SK-N-SH treated with all-trans-retinoic acid at 6 μM for 48 hours (cell line): ENCODE results near the gene FOXN3.

Experiments
- ATAC-seq: fragments of 200-7000 bp; cut with Tn5 transposase; 3 replicates; pipeline ENCODE4 v1.9.1; 2020; ENCODE audit warnings: mild to moderate bottlenecking, moderate library complexity
- BACH2 ChIP-seq: fragments of 250-450 bp; sonication (Bioruptor Pico); IDR thresholded peaks from 2 replicates; pipeline ENCODE4 v1.9.0; 2021; ENCODE audit warnings: mild to moderate bottlenecking, borderline replicate concordance
- CSDC2 ChIP-seq: fragments of 250-450 bp; sonication (Bioruptor Pico); IDR thresholded peaks from 2 replicates; pipeline ENCODE4 v1.5.0; 2020; ENCODE audit warnings: mild to moderate bottlenecking, moderate library complexity
- ESRRG ChIP-seq: fragments of 250-450 bp; sonication (Bioruptor Pico); IDR thresholded peaks from 2 replicates; pipeline ENCODE4 v1.6.1; 2021; ENCODE audit warnings: mild to moderate bottlenecking
- GLIS3 ChIP-seq: fragments of 250-450 bp; sonication (Bioruptor Pico); IDR thresholded peaks from 2 replicates; pipeline ENCODE4 v1.5.0; 2020; ENCODE audit warnings: mild to moderate bottlenecking, moderate library complexity
- ISL1 ChIP-seq: fragments of 250-450 bp; sonication (Bioruptor Pico); IDR thresholded peaks from 2 replicates; pipeline ENCODE4 v2.1.2; 2022; ENCODE audit warnings: mild to moderate bottlenecking, moderate library complexity
- PPARA ChIP-seq: fragments of 250-450 bp; sonication (Bioruptor Pico); IDR thresholded peaks from 2 replicates; pipeline ENCODE4 v1.5.0; 2020; ENCODE audit warnings: mild to moderate bottlenecking, borderline replicate concordance
- RARB ChIP-seq: fragments of 250-450 bp; sonication (Bioruptor Pico); IDR thresholded peaks from 2 replicates; pipeline ENCODE4 v1.8.0; 2021; ENCODE audit warnings: mild to moderate bottlenecking, moderate library complexity
- SNAI2 ChIP-seq: fragments of 250-450 bp; sonication (Bioruptor Pico); IDR thresholded peaks from 2 replicates; pipeline ENCODE4 v1.5.0; 2020; ENCODE audit warnings: mild to moderate bottlenecking, moderate library complexity
- TCF4 ChIP-seq: fragments of 250-450 bp; sonication (Bioruptor Pico); IDR thresholded peaks from 2 replicates; pipeline ENCODE4 v1.8.0; 2021; ENCODE audit warnings: mild to moderate bottlenecking, moderate library complexity, borderline replicate concordance
- TOX ChIP-seq: fragments of 250-450 bp; sonication (Bioruptor Pico); IDR thresholded peaks from 2 replicates; pipeline ENCODE4 v1.8.0; 2021; ENCODE audit warnings: mild to moderate bottlenecking, moderate library complexity, borderline replicate concordance
- ZC3H10 ChIP-seq: fragments of 250-450 bp; sonication (Bioruptor Pico); IDR thresholded peaks from 2 replicates; pipeline ENCODE4 v1.5.1; 2021; ENCODE audit warnings: mild to moderate bottlenecking, moderate library complexity
- ZFP3 ChIP-seq: fragments of 250-450 bp; sonication (Bioruptor Pico); IDR thresholded peaks from 2 replicates; pipeline ENCODE4 v1.5.0; 2020; ENCODE audit warnings: mild to moderate bottlenecking, moderate library complexity
- ZFP30 ChIP-seq: fragments of 450-650 bp; formaldehyde crosslinking; IDR thresholded peaks from 2 replicates; pipeline ENCODE4 v1.5.0; 2022; ENCODE audit warnings: mild to moderate bottlenecking, moderate library complexity
- ZNF565 ChIP-seq: fragments of 450-650 bp; formaldehyde crosslinking; conservative IDR thresholded peaks from 2 replicates; pipeline ENCODE4 v1.5.0; 2020; ENCODE audit warnings: low read depth, mild to moderate bottlenecking, moderate library complexity
- ZNF70 ChIP-seq: fragments of 450-650 bp; formaldehyde crosslinking; IDR thresholded peaks from 2 replicates; pipeline ENCODE4 v1.5.0; 2020; ENCODE audit warnings: mild to moderate bottlenecking, moderate library complexity
- TF ChIP-seq, protein P1 (sequence below): fragments of 250-450 bp; sonication (Bioruptor Pico); IDR thresholded peaks from 2 replicates; pipeline ENCODE4 v1.5.0; 2020; ENCODE audit warnings: mild to moderate bottlenecking, moderate library complexity
- TF ChIP-seq, protein P2 (sequence below): fragments of 250-450 bp; sonication (Bioruptor Pico); IDR thresholded peaks from 2 replicates; pipeline ENCODE4 v1.8.0; 2020; ENCODE audit warnings: mild to moderate bottlenecking, moderate library complexity, borderline replicate concordance
- TF ChIP-seq, protein P3 (sequence below): fragments of 250-450 bp; sonication (Bioruptor Pico); IDR thresholded peaks from 2 replicates; pipeline ENCODE4 v1.5.1; 2021; ENCODE audit warnings: mild to moderate bottlenecking, moderate library complexity
- TF ChIP-seq, protein P4 (sequence below): fragments of 250-450 bp; sonication (Bioruptor Pico); IDR thresholded peaks from 2 replicates; pipeline ENCODE4 v1.5.1; 2020; ENCODE audit warnings: low read depth, mild to moderate bottlenecking, moderate library complexity
- TF ChIP-seq, protein P5 (sequence below): fragments of 250-450 bp; sonication (Bioruptor Pico); IDR thresholded peaks from 2 replicates; pipeline ENCODE4 v1.8.0; 2021; ENCODE audit warnings: low read depth, mild to moderate bottlenecking, moderate library complexity, borderline replicate concordance

FOXN3 gene

DNA sequence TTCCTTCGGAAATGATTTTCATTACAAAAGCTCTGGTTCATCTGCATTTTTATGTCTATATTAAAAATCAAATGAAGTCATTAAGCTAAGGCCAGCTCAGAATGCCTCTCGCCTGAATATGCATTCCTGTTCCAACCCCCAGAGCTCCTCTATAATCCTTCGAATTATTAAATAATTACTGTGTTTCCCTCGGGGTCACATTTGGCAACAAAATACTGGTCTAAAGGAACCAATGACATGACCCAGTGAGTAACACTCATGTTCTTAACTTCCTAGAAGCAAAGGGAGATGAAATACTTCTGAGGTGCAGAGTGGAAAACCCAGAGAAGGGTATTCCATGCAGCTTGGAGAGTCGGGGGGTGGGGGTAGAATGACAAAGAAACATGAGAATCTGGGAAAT lies 68.3 kb downstream of the FOXN3 start:
- TF ChIP-seq SNAI2 (CRISPR knock-in tag): no peak
- no peak for TF ChIP-seq PPARA
- no peak for TF ChIP-seq GLIS3
- TF ChIP-seq ZNF70: no peak
- TF ChIP-seq, protein P1, sequence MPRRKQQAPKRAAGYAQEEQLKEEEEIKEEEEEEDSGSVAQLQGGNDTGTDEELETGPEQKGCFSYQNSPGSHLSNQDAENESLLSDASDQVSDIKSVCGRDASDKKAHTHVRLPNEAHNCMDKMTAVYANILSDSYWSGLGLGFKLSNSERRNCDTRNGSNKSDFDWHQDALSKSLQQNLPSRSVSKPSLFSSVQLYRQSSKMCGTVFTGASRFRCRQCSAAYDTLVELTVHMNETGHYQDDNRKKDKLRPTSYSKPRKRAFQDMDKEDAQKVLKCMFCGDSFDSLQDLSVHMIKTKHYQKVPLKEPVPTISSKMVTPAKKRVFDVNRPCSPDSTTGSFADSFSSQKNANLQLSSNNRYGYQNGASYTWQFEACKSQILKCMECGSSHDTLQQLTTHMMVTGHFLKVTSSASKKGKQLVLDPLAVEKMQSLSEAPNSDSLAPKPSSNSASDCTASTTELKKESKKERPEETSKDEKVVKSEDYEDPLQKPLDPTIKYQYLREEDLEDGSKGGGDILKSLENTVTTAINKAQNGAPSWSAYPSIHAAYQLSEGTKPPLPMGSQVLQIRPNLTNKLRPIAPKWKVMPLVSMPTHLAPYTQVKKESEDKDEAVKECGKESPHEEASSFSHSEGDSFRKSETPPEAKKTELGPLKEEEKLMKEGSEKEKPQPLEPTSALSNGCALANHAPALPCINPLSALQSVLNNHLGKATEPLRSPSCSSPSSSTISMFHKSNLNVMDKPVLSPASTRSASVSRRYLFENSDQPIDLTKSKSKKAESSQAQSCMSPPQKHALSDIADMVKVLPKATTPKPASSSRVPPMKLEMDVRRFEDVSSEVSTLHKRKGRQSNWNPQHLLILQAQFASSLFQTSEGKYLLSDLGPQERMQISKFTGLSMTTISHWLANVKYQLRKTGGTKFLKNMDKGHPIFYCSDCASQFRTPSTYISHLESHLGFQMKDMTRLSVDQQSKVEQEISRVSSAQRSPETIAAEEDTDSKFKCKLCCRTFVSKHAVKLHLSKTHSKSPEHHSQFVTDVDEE (CRISPR knock-in tag): no peak
- no peak for TF ChIP-seq TOX (CRISPR knock-in tag)
- no peak for TF ChIP-seq ESRRG (CRISPR knock-in tag)
- no peak for TF ChIP-seq CSDC2 (CRISPR knock-in tag)
- no peak for TF ChIP-seq ZFP3 (CRISPR knock-in tag)
- TF ChIP-seq ZNF565 (CRISPR knock-in tag): no peak
- TF ChIP-seq, protein P2, sequence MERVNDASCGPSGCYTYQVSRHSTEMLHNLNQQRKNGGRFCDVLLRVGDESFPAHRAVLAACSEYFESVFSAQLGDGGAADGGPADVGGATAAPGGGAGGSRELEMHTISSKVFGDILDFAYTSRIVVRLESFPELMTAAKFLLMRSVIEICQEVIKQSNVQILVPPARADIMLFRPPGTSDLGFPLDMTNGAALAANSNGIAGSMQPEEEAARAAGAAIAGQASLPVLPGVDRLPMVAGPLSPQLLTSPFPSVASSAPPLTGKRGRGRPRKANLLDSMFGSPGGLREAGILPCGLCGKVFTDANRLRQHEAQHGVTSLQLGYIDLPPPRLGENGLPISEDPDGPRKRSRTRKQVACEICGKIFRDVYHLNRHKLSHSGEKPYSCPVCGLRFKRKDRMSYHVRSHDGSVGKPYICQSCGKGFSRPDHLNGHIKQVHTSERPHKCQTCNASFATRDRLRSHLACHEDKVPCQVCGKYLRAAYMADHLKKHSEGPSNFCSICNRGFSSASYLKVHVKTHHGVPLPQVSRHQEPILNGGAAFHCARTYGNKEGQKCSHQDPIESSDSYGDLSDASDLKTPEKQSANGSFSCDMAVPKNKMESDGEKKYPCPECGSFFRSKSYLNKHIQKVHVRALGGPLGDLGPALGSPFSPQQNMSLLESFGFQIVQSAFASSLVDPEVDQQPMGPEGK (CRISPR knock-in tag): no peak
- TF ChIP-seq, protein P3, sequence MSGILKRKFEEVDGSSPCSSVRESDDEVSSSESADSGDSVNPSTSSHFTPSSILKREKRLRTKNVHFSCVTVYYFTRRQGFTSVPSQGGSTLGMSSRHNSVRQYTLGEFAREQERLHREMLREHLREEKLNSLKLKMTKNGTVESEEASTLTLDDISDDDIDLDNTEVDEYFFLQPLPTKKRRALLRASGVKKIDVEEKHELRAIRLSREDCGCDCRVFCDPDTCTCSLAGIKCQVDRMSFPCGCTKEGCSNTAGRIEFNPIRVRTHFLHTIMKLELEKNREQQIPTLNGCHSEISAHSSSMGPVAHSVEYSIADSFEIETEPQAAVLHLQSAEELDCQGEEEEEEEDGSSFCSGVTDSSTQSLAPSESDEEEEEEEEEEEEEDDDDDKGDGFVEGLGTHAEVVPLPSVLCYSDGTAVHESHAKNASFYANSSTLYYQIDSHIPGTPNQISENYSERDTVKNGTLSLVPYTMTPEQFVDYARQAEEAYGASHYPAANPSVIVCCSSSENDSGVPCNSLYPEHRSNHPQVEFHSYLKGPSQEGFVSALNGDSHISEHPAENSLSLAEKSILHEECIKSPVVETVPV (CRISPR knock-in tag): no peak
- no peak for TF ChIP-seq ZFP30 (CRISPR knock-in tag)
- TF ChIP-seq ZC3H10 (CRISPR knock-in tag): no peak
- no peak for ATAC-seq

DNA sequence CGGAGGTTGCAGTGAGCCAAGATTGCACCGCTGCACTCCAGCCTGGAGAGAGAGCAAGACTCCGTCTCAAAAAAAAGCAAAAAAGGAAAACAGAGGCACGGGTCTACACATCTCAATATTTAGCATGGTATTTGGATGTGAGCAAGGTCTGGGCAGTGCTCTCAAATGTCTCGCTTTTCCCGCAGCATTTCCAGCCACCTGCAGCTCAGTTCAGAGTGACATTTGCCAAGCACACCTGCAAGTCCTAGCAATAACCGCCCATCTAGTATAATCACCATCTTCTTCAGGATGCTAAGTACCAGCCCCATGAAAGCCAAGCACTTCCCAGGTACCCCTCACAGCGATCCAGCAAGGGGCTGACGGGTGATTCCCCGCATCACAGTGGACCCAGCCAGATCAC lies 69.1 kb downstream of the FOXN3 start:
- no peak for ATAC-seq
- TF ChIP-seq BACH2 (CRISPR knock-in tag): no peak
- TF ChIP-seq ZFP30 (CRISPR knock-in tag): no peak
- TF ChIP-seq SNAI2 (CRISPR knock-in tag): no peak
- TF ChIP-seq, protein P4, sequence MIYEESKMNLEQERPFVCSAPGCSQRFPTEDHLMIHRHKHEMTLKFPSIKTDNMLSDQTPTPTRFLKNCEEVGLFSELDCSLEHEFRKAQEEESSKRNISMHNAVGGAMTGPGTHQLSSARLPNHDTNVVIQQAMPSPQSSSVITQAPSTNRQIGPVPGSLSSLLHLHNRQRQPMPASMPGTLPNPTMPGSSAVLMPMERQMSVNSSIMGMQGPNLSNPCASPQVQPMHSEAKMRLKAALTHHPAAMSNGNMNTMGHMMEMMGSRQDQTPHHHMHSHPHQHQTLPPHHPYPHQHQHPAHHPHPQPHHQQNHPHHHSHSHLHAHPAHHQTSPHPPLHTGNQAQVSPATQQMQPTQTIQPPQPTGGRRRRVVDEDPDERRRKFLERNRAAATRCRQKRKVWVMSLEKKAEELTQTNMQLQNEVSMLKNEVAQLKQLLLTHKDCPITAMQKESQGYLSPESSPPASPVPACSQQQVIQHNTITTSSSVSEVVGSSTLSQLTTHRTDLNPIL (CRISPR knock-in tag): no peak
- TF ChIP-seq RARB (CRISPR knock-in tag): no peak
- TF ChIP-seq, protein P5, sequence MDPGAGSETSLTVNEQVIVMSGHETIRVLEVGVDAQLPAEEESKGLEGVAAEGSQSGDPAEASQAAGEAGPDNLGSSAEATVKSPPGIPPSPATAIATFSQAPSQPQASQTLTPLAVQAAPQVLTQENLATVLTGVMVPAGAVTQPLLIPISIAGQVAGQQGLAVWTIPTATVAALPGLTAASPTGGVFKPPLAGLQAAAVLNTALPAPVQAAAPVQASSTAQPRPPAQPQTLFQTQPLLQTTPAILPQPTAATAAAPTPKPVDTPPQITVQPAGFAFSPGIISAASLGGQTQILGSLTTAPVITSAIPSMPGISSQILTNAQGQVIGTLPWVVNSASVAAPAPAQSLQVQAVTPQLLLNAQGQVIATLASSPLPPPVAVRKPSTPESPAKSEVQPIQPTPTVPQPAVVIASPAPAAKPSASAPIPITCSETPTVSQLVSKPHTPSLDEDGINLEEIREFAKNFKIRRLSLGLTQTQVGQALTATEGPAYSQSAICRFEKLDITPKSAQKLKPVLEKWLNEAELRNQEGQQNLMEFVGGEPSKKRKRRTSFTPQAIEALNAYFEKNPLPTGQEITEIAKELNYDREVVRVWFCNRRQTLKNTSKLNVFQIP (CRISPR knock-in tag): no peak
- no peak for TF ChIP-seq ZNF565 (CRISPR knock-in tag)

DNA sequence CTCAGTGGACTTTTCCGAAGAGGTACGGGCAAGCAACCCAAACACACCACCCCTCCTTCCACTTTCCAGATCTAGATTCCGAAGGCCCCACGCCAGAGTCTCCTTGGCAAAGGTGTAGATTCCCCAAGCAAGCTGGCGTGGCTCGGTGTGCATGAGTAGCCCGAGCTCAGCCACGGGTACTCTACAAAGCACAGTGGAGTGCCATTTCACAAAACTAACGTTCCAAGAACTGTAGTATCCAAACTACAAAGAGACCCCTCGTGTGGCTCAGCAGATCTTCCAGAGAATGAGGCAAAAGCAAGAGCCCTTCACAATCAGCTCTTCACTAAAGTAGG lies 72.1 kb downstream of the FOXN3 start:
- TF ChIP-seq TOX (CRISPR knock-in tag): no peak
- no peak for TF ChIP-seq ZC3H10 (CRISPR knock-in tag)
- TF ChIP-seq TCF4 (CRISPR knock-in tag): no peak
- TF ChIP-seq, protein P5 (CRISPR knock-in tag): no peak
- TF ChIP-seq ISL1 (CRISPR knock-in tag): no peak
- no peak for TF ChIP-seq ZNF70
- TF ChIP-seq, protein P2 (CRISPR knock-in tag): no peak
- TF ChIP-seq, protein P1 (CRISPR knock-in tag): no peak
- no peak for TF ChIP-seq ZNF565 (CRISPR knock-in tag)
- TF ChIP-seq, protein P4 (CRISPR knock-in tag): no peak

More for the DNA sequence above, 72.1 kb downstream of the FOXN3 start:
- no peak for ATAC-seq
